ENCODE results near the gene CENATAC.
"Not testable (repeated sequence)": the region's sequence is repeated elsewhere in the genome, so short reads cannot be mapped to it uniquely, and the experiment has no call there.

CENATAC gene

GRCh38 chr11:119027561-119028345 lies 29.8 kb downstream of the CENATAC start:
- no peak for DNase-seq

GRCh38 chr11:119028346-119029068 lies 30.6 kb downstream of the CENATAC start:
- no peak for DNase-seq

GRCh38 chr11:119029069-119029339 lies 31.1 kb downstream of the CENATAC start:
- no peak for DNase-seq

GRCh38 chr11:119029340-119030028 lies 31.5 kb downstream of the CENATAC start:
- DNase-seq = peak; percentile 21

GRCh38 chr11:119030029-119030328 lies 32.0 kb downstream of the CENATAC start:
- no peak for DNase-seq

- DNase-seq = peak; percentile 100
Measured at GRCh38 chr11:119030329-119031047, 32.5 kb downstream of the CENATAC start, which contains the start of gene SLC37A4. SLC37A4 (minus strand) TSS chr11:119030877.

GRCh38 chr11:119031912-119032280 lies 34.0 kb downstream of the CENATAC start:
- DNase-seq = no peak

- DNase-seq = not testable (repeated sequence)
Measured at GRCh38 chr11:119033421-119033820, 35.5 kb downstream of the CENATAC start.

GRCh38 chr11:119034813-119035212 lies 36.9 kb downstream of the CENATAC start:
- no peak for DNase-seq

GRCh38 chr11:119038884-119039283 lies 40.9 kb downstream of the CENATAC start:
- no peak for DNase-seq

GRCh38 chr11:119039471-119039870 lies 41.5 kb downstream of the CENATAC start:
- not testable (repeated sequence) for DNase-seq

- no peak for DNase-seq
Measured at GRCh38 chr11:119041821-119042514, 44.0 kb downstream of the CENATAC start.

GRCh38 chr11:119042927-119043326 lies 45.0 kb downstream of the CENATAC start:
- DNase-seq = no peak

- DNase-seq = no peak
Measured at GRCh38 chr11:119044708-119045107, 46.8 kb downstream of the CENATAC start.

- DNase-seq = no peak
Measured at GRCh38 chr11:119046489-119046888, 48.6 kb downstream of the CENATAC start.

- no peak for DNase-seq
Measured at GRCh38 chr11:119047205-119047604, 49.3 kb downstream of the CENATAC start.

- DNase-seq = no peak
Measured at GRCh38 chr11:119048644-119049043, 50.7 kb downstream of the CENATAC start.

GRCh38 chr11:119049081-119049480 lies 51.1 kb downstream of the CENATAC start:
- no peak for DNase-seq

GRCh38 chr11:119051440-119052162 lies 53.7 kb downstream of the CENATAC start:
- no peak for DNase-seq

- DNase-seq = no peak
Measured at GRCh38 chr11:119052163-119052814, 54.4 kb downstream of the CENATAC start.

- DNase-seq = no peak
Measured at GRCh38 chr11:119054418-119054817, 56.5 kb downstream of the CENATAC start.

Measured in CD4-positive, alpha-beta T cell treated with Interleukin-17A for 4 hours (primary cell).